Measurements from ENCODE around the gene DCLK2.

GRCh38 chr4:150217192-150217591 is 138.9 kb downstream of the DCLK2 start:
- TF ChIP-seq TAF1 (CRISPR knock-in tag; IDR thresholded peaks at IDR 0.05): no peak
- peak; percentile 41 for TF ChIP-seq CTCF (CRISPR knock-in tag; IDR thresholded peaks at IDR 0.05)
- no peak for TF ChIP-seq GPBP1L1 (CRISPR knock-in tag; IDR thresholded peaks at IDR 0.05)
- no peak for TF ChIP-seq SIX1 (CRISPR knock-in tag; IDR thresholded peaks at IDR 0.05; ENCODE audit: borderline replicate concordance)
- no peak for TF ChIP-seq MTA3 (CRISPR knock-in tag; IDR thresholded peaks at IDR 0.05)
- TF ChIP-seq POLR2A (IDR thresholded peaks at IDR 0.05; ENCODE audit: insufficient read depth in 1 of 2, low read depth in 2 of 2, low read length in 2 of 2): no peak
- TF ChIP-seq TCF7 (IDR thresholded peaks at IDR 0.05; ENCODE audit: low read depth): no peak
- TF ChIP-seq JDP2 (CRISPR knock-in tag; IDR thresholded peaks at IDR 0.05; ENCODE audit: borderline replicate concordance): no peak
- no peak for TF ChIP-seq NR2F6 (IDR thresholded peaks at IDR 0.05)
- TF ChIP-seq NR2F6 (CRISPR knock-in tag; IDR thresholded peaks at IDR 0.05): no peak
- no peak for TF ChIP-seq PTBP1 (IDR thresholded peaks at IDR 0.05; ENCODE audit: low read depth, low read length, poor library complexity, severe bottlenecking)
- no peak for TF ChIP-seq PAX8 (CRISPR knock-in tag; IDR thresholded peaks at IDR 0.05; ENCODE audit: borderline replicate concordance)
